HG02623 (cell line): Measurements from ENCODE around the gene EIF3B.
"Not testable (repeated sequence)": the region's sequence is repeated elsewhere in the genome, so short reads cannot be mapped to it uniquely, and the experiment has no call there.

ENCODE experiments used
- ATAC-seq: cut with Tn5 transposase; IDR thresholded peaks from one replicate; pipeline ENCODE4 v1.9.1; 2021; ENCODE audit warnings: moderate library complexity; ENCODE audit not compliant: unreplicated experiment

EIF3B gene

DNA sequence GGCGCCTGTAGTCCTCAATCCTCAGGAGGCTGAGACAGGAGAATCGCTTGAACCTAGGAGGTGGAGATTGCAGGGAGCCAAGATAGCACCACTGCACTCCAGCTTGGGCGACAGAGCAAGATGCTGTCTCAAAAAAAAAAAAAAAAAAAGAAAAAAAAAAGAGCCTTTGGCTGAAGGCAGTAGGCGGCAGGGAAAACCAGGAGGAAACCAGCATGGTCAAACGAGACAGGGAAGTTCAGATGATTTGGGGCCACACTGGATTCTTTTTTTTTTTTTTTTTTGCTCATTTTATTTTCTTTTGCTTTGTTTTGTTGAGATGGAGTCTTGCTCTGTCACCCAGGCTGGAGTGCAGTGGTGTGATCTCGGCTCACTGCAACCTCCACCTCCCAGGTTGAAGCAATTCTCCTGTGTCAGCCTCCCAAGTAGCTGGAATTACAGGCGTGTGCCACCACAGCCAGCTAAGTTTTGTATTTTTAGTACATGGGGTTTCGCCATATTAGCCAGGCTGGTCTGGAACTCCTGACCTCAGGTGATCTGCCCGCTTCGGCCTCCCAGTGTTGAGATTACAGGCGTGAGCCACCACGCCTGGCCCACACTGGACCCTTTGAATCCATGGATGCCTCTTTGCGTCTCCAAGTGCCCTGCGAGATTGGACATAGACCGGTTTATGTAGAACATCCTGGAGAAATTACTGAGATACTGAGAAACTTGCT, 7.1 kb upstream of the EIF3B start:
- not testable (repeated sequence) for ATAC-seq

DNA sequence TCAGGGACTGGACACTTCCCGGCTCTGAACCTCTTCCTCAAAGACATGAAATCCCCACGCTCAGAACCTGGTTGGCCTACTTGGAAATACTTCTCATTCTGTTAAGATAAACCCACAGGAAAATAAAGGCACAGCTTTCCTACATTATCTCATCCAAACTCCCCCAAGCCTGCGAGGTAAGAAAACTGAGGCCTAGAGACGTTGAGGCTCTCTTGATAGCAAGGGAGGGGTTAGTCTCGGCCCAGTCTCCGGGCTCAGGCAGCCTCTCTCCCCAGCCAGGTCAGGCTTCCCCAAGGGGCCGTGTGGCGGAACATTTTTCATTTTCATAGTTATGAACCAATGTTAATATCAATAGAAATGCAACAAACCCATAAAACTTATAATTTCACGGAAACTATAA, 4.6 kb upstream of the EIF3B start:
- no peak for ATAC-seq

DNA sequence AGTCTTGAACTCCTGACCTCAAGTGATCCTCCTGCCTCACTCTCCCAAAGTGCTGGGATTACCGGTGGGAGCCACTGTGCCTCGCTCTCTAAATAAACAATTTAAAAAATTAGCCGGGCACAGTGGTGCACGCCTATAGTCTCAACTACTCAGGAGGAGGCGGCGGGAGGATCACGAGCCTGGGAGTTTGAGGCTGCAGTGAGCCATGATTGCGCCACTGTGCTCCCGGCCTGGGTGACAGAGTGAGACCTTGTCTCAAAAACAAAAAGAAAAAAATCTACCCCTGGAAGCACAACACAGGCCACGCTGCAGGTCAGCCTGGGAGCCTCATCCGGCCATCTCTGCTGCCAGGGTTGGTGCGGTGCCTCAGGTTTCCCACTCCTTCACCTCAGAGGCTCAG, 3.8 kb upstream of the EIF3B start:
- ATAC-seq = no peak

DNA sequence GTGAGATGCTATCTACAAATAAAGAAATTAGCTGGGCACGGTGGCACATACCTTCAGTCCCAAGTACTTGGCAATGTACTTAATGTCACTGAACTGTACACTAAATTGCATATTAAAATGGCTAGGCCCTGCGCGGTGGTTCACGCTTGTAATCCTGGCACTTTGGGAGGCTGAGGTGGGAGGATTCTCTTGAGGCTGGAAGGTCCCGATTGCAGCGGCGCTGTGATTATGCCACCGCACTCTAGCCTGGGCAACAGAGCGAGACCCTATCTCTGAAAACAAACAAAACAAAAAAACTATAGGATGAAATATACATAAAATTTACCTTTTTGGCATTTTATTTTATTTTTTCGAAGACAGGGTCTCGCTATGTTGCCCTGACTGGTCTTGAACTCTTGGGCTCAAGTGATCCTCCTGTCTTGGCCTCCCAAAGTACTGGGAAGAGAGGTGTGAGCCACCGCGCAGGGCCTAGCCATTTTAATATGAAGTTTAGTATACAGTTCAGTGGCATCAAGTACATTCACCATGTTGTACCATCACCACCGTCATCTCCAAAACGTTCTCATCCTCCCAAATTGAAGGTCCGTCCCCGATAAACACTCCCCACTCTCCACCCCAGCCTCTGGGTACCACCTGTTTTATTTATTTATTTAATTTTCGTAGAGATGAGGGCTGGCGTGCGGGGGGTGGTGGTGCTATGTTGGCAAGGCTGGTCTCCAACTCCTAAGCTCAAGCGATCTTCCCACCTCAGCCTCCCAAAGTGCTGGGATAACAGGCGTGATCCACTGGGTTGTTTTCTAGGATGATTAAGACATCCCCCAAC, 1.3 kb upstream of the EIF3B start:
- ATAC-seq = no peak

DNA sequence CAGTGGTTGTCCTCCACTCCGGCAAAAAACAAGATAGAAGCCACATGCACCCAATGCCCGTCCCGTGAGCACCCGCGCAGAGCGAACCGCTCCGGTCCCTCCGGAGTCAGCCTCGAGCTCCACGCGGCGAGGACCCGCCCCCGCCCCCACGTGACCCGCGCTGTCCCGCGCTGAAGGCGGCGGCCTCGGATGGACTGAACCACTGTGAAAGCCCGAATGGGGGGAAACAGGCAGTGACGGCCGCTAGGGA, 766 bp upstream of the EIF3B start:
- peak; percentile 41 for ATAC-seq

DNA sequence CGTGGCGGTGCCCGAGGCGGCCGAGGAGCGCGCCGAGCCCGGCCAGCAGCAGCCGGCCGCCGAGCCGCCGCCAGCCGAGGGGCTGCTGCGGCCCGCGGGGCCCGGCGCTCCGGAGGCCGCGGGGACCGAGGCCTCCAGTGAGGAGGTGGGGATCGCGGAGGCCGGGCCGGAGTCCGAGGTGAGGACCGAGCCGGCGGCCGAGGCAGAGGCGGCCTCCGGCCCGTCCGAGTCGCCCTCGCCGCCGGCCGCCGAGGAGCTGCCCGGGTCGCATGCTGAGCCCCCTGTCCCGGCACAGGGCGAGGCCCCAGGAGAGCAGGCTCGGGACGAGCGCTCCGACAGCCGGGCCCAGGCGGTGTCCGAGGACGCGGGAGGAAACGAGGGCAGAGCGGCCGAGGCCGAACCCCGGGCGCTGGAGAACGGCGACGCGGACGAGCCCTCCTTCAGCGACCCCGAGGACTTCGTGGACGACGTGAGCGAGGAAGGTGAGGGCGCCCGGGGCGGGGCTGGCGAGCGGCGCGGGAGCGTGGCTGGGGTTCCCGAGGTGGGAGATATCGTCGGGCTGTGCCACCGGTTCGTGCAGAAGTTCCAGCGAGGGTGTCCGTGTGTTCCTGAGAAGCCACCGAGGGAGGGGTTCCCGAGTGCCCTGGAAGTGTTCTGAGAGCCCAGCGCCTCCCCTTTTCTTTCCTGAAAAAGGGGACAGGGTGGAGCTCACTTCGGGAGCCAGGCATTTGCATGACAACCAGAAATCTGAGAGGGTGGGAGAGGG, 495 bp downstream of the EIF3B start:
- ATAC-seq = peak; percentile 25

DNA sequence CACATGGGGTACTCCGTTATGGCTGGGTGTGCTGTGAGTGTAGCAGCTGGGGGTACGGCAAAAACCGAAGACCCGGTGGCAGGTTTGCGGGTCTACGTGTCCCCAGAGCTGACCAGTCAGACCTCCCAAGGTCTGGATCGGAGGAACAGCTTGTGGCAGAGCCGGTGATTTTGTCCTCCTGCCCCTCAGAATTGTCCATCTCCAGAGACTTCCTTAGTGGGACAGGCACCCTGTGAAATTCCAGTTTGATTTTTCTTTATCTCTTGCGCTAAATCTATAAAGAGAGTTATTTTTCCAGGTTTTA, 1.0 kb downstream of the EIF3B start:
- no peak for ATAC-seq

DNA sequence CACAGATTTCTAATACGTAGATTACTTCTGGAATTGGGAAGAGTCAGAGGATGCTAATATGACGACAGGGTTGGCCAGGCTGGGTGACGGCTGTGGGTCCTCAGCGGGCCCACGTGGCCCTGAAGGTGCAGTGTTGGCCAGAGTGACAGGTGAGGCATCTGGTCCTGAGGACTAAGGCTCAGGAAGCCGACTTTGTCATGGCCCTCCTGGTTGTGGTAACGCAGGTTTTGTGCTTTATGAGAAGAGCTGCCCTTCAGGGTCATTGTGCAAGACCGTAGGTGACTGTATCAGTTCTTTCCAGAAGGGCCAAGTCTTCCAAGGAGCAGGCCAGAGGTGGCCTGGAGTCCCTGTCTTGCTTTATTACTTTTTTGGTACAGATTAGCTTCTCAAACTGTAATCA, 2.5 kb downstream of the EIF3B start:
- no peak for ATAC-seq

DNA sequence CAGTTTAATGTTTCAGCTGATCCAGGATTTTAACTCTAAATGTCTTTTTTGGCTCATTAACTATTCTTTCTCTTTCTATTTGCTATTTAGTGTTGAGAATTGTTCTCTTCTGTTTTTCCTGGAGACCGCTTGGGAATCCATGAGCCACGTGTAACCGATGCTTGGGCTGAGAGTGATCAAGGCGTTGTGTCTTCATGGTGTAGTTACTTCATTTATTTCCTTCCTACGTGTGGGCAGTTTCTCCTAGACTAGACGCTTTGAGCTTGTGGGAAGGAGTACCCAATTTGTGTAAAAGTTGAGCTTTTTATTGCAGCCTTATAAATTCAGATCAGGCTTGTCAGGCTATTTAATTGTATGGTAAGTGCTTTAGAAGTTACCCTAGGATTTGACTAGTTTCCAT, 2.9 kb downstream of the EIF3B start:
- no peak for ATAC-seq

DNA sequence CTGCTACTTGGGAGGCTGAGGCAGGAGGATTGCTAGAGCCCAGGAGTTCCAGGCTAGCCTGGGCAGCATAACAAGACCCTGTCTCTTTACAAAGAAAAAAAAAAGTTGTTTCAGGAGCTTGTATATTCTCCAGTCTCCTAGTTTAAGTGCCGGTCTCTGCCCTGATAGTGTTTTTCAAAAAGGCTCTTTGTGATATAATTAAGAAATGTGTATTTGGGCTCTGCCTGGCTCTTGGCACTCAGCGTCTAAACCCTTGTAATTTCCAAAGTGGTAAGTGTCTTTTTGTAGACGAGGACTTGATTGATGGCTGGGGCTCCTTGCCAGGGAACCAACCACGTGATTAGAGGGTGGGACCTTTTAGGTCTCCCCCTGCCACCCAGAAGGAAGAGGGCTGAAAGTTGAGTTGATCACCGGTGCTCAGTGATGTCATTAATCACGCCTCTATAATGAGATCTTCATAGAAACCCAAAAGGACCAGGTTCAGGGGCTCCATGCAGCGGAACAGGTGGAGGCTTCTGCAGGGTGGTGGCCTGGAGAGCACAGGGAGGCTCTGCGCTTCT, 4.4 kb downstream of the EIF3B start:
- ATAC-seq = no peak

DNA sequence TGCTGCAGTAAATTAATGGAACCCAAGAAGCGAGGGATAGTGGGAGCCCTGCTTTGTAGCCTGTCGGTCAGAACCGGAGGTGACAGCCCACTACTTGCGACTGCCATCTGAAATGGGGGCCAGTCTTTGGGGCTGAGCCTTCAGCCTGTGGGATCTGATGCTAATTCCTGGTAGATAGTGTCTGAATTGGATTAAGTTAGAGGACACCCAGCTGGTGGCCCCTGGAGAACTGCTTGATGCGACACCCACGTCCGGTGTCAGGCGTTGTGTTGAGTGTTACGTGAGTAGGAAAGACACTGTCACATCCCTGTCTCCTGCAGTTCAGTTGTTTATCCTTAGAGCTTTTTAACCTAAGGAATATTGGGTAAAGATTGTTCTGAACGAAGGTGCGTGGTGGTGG, 5.0 kb downstream of the EIF3B start:
- ATAC-seq = no peak

DNA sequence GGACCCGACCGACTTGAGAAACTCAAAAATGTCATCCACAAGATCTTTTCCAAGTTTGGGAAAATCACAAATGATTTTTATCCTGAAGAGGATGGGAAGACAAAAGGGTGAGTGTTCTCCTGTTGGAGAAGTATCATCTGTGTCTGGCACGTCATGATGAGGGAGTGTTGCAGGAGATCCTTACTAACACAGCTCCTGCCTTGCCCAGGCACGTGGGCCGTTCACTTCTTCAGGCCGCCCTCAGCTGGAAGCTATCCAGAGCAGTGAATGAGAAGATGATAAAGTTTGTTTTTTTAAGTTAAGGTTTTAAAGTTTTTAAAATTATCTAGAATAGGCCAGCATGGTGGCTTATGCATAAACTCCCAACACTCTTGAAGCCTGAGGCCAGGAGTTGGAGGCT, 6.2 kb downstream of the EIF3B start:
- ATAC-seq = no peak

DNA sequence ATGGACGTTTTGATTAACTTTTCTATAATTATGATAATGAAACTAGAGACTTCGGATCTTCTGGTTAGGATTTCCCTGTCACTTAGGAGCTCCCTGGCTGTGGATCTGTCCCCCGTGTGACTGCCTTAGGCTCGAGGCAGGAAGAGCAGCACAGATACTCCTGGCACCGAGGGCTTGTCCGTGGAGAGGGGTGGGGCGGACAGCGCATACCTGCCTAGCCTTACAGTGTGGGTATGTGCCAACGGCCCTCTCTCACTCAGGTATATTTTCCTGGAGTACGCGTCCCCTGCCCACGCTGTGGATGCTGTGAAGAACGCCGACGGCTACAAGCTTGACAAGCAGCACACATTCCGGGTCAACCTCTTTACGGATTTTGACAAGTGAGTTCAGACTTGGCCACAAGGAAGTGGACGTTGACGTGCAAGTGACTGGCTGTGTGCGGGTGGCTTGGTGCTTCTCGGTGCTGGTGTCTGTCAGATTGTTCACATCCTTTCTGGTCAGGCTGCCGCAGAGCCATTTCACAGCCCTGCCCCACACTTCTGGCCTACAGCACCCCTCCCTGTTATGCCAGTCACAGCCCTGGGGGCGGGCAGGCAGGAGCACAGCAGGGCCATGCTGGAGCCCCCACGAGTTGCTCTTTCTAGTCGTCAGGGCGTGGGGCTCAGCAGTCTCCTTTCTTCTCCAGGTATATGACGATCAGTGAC, 7.9 kb downstream of the EIF3B start:
- no peak for ATAC-seq

DNA sequence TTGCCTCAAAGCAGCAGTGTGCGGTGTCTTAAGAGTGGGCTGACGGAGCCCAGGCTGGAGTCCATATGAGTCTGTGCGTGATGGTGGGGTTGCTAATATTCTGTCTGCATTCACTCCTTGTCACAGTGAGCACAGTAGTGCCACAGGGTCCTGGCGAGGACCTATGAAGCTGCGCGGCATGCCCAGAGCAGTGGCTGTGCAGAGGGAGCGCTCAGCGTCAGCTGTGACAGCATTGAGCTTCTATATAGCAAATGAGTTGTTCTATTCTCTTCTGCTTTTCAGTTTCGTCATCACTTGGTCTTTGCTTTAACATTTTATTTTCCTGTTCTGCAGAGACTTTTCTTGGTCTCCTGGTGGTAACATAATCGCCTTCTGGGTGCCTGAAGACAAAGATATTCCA, 14.5 kb downstream of the EIF3B start:
- no peak for ATAC-seq

DNA sequence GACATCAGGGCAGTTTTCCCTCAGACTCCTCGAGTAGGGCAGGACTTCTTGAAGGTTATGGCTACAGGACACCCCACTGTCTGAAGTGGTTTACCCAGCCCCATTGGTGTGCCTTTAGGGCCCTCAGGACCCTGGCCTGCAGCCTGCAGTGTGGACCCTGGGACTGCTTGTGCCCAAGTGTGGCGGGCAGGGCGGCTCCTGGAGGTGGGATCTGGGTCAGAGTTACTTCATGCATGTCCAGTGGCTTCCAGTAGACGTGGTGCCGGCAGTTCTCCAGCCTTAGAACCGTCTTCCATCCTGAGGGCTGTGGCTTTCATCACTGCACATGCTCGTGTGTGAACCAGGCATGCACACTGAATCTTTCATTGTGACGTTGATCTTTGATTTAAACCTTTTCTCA, 16.7 kb downstream of the EIF3B start:
- no peak for ATAC-seq

DNA sequence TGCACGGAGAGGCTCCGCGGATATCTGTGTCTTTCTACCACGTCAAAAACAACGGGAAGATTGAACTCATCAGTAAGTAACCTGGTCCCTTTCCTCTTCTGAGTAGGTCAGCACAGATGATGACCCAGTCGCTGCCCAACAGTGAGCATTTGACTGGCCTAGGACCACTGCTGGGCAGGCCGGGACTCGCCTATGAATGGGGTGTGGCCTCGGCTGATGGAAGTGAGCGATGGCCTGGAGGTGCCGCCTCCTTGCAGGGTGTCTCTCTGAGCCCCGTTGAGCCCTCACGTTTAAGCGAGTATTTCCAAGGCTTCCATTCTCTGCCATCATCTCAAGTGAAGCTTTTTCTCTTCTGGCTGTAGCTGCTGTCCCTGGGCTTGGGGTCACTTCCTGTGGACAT, 18.1 kb downstream of the EIF3B start:
- ATAC-seq = no peak

DNA sequence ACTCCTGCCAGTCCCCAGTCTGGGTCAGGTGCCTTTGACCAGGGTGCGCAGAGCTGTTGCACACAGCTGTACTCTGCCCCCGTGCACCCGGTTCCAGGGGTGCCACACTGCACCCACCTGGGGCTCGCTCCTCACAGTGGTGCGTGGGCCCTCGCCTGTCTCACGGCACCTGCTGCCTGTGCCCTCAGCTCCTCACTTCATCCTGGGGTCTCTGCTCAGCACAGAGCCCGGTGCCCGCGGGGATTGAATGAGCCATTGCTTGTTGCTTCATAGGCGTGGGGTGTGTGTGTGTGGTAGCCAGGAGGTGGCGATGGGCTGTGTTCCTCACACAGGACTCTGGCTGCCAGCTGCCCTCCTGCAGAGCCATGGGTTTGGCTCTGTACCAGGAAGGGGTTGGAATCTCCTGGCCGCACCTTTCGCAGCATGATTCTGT, 18.5 kb downstream of the EIF3B start:
- ATAC-seq = no peak

DNA sequence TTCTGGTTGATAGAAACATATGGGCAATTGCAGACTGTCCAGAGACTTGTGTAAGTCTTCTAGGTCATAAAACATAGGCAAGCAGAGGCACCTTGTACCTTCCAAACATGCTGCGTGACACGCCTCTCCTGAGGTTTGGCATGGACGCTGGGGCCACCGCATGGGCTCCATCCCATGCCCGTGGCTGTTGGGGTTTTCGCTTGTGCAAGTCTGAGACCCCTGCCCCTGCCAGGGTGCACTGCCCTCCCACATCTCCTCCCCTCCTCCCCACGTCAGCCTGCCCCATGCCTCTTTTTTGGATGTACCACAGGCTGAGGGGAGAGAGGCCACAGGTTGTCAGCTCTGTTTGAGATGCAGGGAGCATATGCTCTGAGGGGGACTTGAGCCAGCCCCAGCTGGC, 19.0 kb downstream of the EIF3B start:
- no peak for ATAC-seq

DNA sequence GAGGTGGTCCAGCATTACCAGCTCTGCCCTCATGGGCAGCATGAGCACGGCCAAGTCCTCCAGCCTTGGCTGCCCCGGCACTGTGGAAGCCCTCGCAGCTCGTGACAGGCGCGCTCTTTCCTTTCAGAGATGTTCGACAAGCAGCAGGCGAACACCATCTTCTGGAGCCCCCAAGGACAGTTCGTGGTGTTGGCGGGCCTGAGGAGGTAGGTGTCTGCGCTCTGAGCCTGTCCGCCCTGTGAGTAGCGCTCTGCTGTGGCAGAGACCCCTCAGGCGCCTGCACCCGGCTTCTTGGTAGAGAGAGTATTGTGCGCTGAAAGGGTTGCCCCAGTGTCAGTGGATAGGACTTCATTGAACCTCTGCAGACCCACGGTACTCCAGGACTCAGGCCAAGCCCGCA, 19.8 kb downstream of the EIF3B start:
- ATAC-seq = no peak

DNA sequence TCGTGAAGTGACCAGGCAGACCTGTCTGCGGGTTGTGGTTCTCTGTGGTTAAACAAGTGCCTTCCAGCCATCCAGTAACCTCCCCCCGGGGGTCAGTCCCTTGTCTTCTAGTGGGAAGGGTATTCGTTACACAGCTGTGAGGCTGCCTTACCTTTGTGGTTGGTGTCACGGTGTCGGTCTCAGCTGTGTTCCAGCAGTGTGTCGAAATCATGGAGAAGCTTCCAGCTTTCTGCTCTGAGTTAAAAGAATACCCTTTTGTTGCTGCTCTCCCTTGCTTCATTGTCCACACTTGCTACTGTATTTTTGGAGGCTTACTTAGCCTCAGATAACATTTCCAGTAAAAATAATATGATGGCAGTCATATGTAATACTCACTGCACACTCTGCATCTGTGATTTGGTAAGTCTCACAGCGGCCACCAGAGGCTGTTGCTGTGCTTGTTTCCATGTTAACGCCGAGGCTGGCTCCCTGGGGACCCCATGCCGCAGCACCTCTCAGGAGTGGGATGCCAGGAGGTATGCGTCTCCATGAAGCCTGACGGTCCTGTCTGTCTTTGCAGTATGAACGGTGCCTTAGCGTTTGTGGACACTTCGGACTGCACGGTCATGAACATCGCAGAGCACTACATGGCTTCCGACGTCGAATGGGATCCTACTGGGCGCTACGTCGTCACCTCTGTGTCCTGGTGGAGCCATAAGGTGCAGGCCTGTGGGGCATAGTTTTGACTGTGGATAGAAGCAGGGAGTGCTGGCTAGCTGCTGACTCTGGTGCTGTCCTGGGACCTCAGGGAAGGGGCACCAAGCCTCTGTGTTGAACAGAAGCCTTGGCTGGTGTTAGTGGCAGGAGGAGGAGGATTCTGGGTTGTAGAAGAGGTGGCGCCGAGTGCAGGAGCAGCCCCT, 20.5 kb downstream of the EIF3B start:
- ATAC-seq = no peak
